ENCODE data around the gene MAL. TPM values are rescaled to one million over a fixed set of nuclear protein-coding genes. Genes with fewer than 3 reads are reported as not detected.

MAL gene
- total RNA-seq, 2 donors from 2014 or later, result 127 to 159 TPM

- Mint-ChIP-seq H3K27me3 (no peaks in the 10 kb centered on the region), H3K27ac (peak overlapping the region; percentile 96), H3K4me3 (peak overlapping the region; percentile 98), H3K4me1 (peaks cover 43% of the 10 kb centered on the region), H3K36me3 (ENCODE audit: low read depth) (peaks cover 4% of the 10 kb centered on the region)
- ATAC-seq (no peak), DNase-seq (no peak)
- H3K9me3 ChIP-seq (ENCODE audit: control insufficient read depth, low read length, poor library complexity, severe bottlenecking), result no peaks in the 10 kb centered on the region
These were observed 1.1 kb upstream of the MAL start for GRCh38 chr2:95024371-95024770.

GRCh38 chr2:95024960-95025405 is 525 bp upstream of the MAL start:
- ATAC-seq (no peak), DNase-seq (no peak)
- peaks cover 47% of the 10 kb centered on the region for H3K4me1 Mint-ChIP-seq
- peaks cover 4% of the 10 kb centered on the region for H3K36me3 Mint-ChIP-seq (ENCODE audit: low read depth)
- peak overlapping the region; percentile 96 for H3K27ac Mint-ChIP-seq
- no peaks in the 10 kb centered on the region for H3K9me3 ChIP-seq (ENCODE audit: control insufficient read depth, low read length, poor library complexity, severe bottlenecking)
- no peaks in the 10 kb centered on the region for H3K27me3 Mint-ChIP-seq
- peak overlapping the region; percentile 98 for H3K4me3 Mint-ChIP-seq

GRCh38 chr2:95026471-95027368 is 1.2 kb downstream of the MAL start:
- no peaks in the 10 kb centered on the region for H3K27me3 Mint-ChIP-seq
- peak overlapping the region; percentile 95 for H3K27ac Mint-ChIP-seq
- no peaks in the 10 kb centered on the region for H3K9me3 ChIP-seq (ENCODE audit: control insufficient read depth, low read length, poor library complexity, severe bottlenecking)
- peaks cover 4% of the 10 kb centered on the region for H3K36me3 Mint-ChIP-seq (ENCODE audit: low read depth)
- peak overlapping the region; percentile 98 for H3K4me3 Mint-ChIP-seq
- ATAC-seq (no peak), DNase-seq (no peak)
- H3K4me1 Mint-ChIP-seq, result peaks cover 46% of the 10 kb centered on the region

- H3K9me3 ChIP-seq (ENCODE audit: control insufficient read depth, low read length, poor library complexity, severe bottlenecking), result no peaks in the 10 kb centered on the region
- Mint-ChIP-seq H3K27ac (peak overlapping the region; percentile 95), H3K4me3 (peak overlapping the region; percentile 98), H3K36me3 (ENCODE audit: low read depth) (peaks cover 4% of the 10 kb centered on the region), H3K27me3 (no peaks in the 10 kb centered on the region), H3K4me1 (peaks cover 43% of the 10 kb centered on the region)
- DNase-seq (no peak), ATAC-seq (no peak)
These were observed 1.8 kb downstream of the MAL start for GRCh38 chr2:95027369-95027720.

- H3K27ac Mint-ChIP-seq, result peak overlapping the region; percentile 78
- DNase-seq (no peak), ATAC-seq (no peak)
- H3K36me3 Mint-ChIP-seq (ENCODE audit: low read depth), result peaks cover 2% of the 10 kb centered on the region
- no peaks in the 10 kb centered on the region for H3K27me3 Mint-ChIP-seq
- H3K4me3 Mint-ChIP-seq, result no peak overlapping the region
- H3K9me3 ChIP-seq (ENCODE audit: control insufficient read depth, low read length, poor library complexity, severe bottlenecking), result no peaks in the 10 kb centered on the region
- peaks cover 27% of the 10 kb centered on the region for H3K4me1 Mint-ChIP-seq
These were observed 4.4 kb downstream of the MAL start for GRCh38 chr2:95029898-95030341.

GRCh38 chr2:95030496-95030895 is 5.0 kb downstream of the MAL start:
- Mint-ChIP-seq H3K36me3 (ENCODE audit: low read depth) (peaks cover 2% of the 10 kb centered on the region), H3K4me3 (no peak overlapping the region), H3K4me1 (peaks cover 30% of the 10 kb centered on the region), H3K27me3 (no peaks in the 10 kb centered on the region), H3K27ac (peak overlapping the region; percentile 78)
- H3K9me3 ChIP-seq (ENCODE audit: control insufficient read depth, low read length, poor library complexity, severe bottlenecking), result no peaks in the 10 kb centered on the region
- DNase-seq, result no peak
- no peak for ATAC-seq

GRCh38 chr2:95031076-95031725 is 5.7 kb downstream of the MAL start:
- peak overlapping the region; percentile 24 for H3K27ac Mint-ChIP-seq

GRCh38 chr2:95031726-95032116 is 6.2 kb downstream of the MAL start:
- DNase-seq, result no peak
- Mint-ChIP-seq H3K4me3 (no peak overlapping the region), H3K27ac (peak overlapping the region; percentile 24), H3K4me1 (peaks cover 29% of the 10 kb centered on the region), H3K27me3 (no peaks in the 10 kb centered on the region), H3K36me3 (ENCODE audit: low read depth) (no peaks in the 10 kb centered on the region)
- H3K9me3 ChIP-seq (ENCODE audit: control insufficient read depth, low read length, poor library complexity, severe bottlenecking), result no peaks in the 10 kb centered on the region
- ATAC-seq, result no peak

More at GRCh38 chr2:95031076-95031725, 5.7 kb downstream of the MAL start:
- no peaks in the 10 kb centered on the region for H3K9me3 ChIP-seq (ENCODE audit: control insufficient read depth, low read length, poor library complexity, severe bottlenecking)
- H3K4me1 Mint-ChIP-seq, result peaks cover 27% of the 10 kb centered on the region
- no peak for ATAC-seq
- no peak overlapping the region for H3K4me3 Mint-ChIP-seq
- H3K27me3 Mint-ChIP-seq, result no peaks in the 10 kb centered on the region
- DNase-seq, result no peak
- H3K36me3 Mint-ChIP-seq (ENCODE audit: low read depth), result no peaks in the 10 kb centered on the region

- Mint-ChIP-seq H3K36me3 (ENCODE audit: low read depth) (no peaks in the 10 kb centered on the region), H3K4me1 (peaks cover 32% of the 10 kb centered on the region), H3K4me3 (no peak overlapping the region), H3K27me3 (no peaks in the 10 kb centered on the region), H3K27ac (peak overlapping the region; percentile 93)
- ATAC-seq (no peak), DNase-seq (no peak)
- H3K9me3 ChIP-seq (ENCODE audit: control insufficient read depth, low read length, poor library complexity, severe bottlenecking), result no peaks in the 10 kb centered on the region
These were observed 6.8 kb downstream of the MAL start for GRCh38 chr2:95032341-95032740.

- no peaks in the 10 kb centered on the region for H3K36me3 Mint-ChIP-seq (ENCODE audit: low read depth)
- H3K4me1 Mint-ChIP-seq, result peaks cover 37% of the 10 kb centered on the region
These were observed 7.5 kb downstream of the MAL start for GRCh38 chr2:95032868-95033603.

GRCh38 chr2:95034221-95034620 is 8.7 kb downstream of the MAL start:
- Mint-ChIP-seq H3K4me3 (no peak overlapping the region), H3K27me3 (no peaks in the 10 kb centered on the region), H3K36me3 (ENCODE audit: low read depth) (peaks cover 3% of the 10 kb centered on the region), H3K27ac (peak overlapping the region; percentile 93), H3K4me1 (peaks cover 42% of the 10 kb centered on the region)
- DNase-seq (no peak), ATAC-seq (no peak)
- no peaks in the 10 kb centered on the region for H3K9me3 ChIP-seq (ENCODE audit: control insufficient read depth, low read length, poor library complexity, severe bottlenecking)

More at GRCh38 chr2:95032868-95033603, 7.5 kb downstream of the MAL start:
- DNase-seq (no peak), ATAC-seq (no peak)
- Mint-ChIP-seq H3K27me3 (no peaks in the 10 kb centered on the region), H3K4me3 (no peak overlapping the region), H3K27ac (peak overlapping the region; percentile 93)
- H3K9me3 ChIP-seq (ENCODE audit: control insufficient read depth, low read length, poor library complexity, severe bottlenecking), result no peaks in the 10 kb centered on the region

GRCh38 chr2:95034818-95035217 is 9.3 kb downstream of the MAL start:
- peaks cover 3% of the 10 kb centered on the region for H3K9me3 ChIP-seq (ENCODE audit: control insufficient read depth, low read length, poor library complexity, severe bottlenecking)
- H3K27ac Mint-ChIP-seq, result peak overlapping the region; percentile 93
- H3K4me1 Mint-ChIP-seq, result peaks cover 41% of the 10 kb centered on the region
- DNase-seq (no peak), ATAC-seq (no peak)
- H3K27me3 Mint-ChIP-seq, result no peaks in the 10 kb centered on the region
- H3K36me3 Mint-ChIP-seq (ENCODE audit: low read depth), result peaks cover 5% of the 10 kb centered on the region
- H3K4me3 Mint-ChIP-seq, result no peak overlapping the region

Measured in T-helper 17 cell (primary cell).